GM19468 (cell line): ENCODE data around the gene KCNQ1OT1.

ENCODE experiments used
- ATAC-seq: cut with Tn5 transposase; IDR thresholded peaks from one replicate; pipeline ENCODE4 v1.9.1; 2021; ENCODE audit warnings: mild to moderate bottlenecking, moderate library complexity, moderate number of reproducible peaks; ENCODE audit not compliant: unreplicated experiment; ENCODE audit errors: extremely low read depth

The KCNQ1OT1 gene

GRCh38 chr11:2657697-2658284 lies 42.0 kb downstream of the KCNQ1OT1 start:
- ATAC-seq = no peak

- no peak for ATAC-seq
Observed at GRCh38 chr11:2656859-2657258, 42.9 kb downstream of the KCNQ1OT1 start.

- no peak for ATAC-seq
Observed at GRCh38 chr11:2655834-2656622, 43.8 kb downstream of the KCNQ1OT1 start.

DNA sequence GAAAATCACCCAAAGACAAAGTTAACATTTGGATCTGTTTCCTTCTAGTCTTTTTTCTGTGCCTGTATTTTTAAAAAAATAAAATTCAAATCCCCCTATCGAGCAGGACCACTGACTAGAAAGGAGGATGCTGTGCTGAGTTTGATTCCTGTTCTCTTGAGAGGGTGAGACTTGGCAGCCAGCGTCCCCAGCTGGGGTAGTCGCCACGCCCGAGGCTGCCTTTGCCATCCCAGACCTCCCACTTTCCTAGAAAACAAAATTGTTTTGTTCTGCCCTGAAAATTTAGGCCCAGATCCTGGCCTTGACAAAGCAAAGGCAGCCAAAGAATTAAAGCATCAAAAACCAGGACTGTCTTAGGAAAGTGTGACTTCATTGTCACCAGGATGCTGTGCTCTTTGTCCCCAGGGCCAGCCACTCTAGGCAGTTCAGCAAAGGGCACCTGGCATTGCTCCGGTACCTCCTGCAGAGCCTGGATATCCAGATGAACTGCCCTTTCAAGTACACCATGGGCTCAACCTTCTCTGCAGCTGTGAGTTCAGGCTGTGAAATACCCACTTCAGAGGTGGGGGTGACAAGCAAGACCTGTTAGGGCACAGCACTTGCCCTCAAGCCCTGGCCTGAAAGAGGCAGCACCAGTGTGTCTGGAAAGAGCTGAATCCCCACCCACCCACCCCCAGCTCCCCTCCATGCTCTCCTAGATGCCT lies 44.6 kb downstream of the KCNQ1OT1 start:
- ATAC-seq = no peak

DNA sequence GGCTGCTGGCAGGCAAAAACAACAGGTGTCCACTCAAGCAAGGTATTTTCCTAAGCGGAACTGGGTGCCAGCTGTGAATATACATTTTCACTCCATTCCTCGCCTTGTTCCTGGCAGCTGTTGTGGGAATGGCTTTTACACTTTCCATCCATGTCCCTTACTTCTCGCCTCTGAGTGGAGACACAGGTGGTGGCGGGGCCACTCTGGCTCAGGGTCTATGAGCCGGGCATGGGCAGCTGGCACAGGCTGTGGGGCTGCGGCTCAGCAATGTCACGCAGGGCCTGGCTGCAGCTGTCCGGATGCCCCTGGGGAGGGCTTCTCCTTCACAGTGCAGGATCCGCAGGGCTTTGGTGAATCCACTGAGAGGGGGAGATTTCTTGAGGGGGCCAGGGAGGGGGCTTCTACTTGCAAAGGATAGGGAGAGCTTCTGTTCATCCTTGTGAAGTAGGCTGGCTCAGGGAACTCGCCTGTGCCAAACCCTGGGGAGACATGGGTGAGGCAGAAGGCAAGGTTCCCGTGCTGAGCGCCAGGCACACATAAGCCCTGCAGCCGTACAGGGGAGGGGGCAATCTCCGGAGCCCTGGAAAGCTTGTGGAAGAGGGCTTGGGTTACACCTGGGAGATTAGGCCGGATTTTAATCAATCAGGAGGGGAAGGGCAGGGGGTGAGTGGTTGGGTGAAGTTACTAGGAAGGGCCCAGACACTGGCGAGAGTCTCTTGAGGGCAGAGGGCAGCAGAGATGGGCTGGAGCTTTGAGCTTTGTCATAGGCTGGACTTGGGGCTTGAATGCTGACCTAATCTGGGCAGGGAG lies 45.7 kb downstream of the KCNQ1OT1 start:
- no peak for ATAC-seq

DNA sequence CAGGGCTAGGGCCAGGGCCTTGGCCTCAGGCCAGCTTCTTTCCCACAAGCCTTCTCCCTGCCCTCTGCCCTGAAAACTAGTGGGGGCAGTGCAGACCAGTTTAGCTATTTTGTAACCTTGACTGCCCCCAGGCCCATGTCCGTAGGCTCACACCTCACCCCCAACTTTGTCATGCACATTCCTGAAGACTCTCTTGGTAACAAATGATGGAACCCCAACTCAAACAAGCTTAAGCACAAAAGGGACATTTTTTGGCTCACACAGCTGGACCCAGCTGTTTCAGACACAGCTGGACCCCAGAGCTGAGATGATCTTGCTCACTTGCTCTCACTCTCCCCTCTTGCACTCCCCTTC lies 46.6 kb downstream of the KCNQ1OT1 start:
- ATAC-seq = no peak

DNA sequence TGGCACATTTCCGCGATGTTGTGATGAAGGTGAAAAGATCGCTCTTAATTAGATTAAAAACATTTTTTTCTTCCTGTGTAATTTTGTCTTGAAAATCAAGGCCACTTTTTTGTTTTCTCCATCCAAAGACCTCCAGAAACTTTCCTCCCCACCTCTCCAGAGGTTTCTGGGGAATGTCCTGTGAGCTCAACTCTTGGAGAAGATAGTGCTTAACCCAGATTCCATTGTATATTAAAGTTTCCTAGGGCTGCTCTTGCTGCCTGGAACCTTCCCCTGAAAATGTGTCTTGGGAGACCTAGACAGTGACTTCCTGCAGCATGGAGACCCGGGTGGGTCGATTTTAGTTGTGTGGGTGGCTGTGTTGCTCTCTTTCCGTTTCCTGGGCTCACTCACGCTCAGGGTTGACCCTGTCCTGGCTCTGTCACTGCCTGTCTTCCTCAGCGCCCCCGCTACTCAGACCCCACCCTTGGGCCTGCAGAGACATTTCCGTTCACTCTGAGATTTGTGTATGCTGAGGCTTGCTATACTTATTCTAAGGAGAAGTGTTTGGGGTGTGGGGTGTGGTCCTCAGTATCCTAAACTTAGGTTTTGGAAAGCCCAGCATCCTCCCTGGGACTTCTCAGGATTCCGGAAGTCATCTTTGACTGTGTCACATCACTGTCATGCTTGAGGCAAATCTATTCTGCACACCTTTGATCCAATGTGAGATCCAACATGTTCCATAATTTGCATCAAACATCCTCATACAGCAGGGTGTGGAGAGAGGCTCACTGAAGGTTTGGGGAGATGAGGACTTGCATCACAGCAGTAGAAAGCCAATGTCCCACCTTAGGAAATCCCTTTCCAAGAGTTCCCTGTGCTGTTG lies 47.2 kb downstream of the KCNQ1OT1 start:
- no peak for ATAC-seq

DNA sequence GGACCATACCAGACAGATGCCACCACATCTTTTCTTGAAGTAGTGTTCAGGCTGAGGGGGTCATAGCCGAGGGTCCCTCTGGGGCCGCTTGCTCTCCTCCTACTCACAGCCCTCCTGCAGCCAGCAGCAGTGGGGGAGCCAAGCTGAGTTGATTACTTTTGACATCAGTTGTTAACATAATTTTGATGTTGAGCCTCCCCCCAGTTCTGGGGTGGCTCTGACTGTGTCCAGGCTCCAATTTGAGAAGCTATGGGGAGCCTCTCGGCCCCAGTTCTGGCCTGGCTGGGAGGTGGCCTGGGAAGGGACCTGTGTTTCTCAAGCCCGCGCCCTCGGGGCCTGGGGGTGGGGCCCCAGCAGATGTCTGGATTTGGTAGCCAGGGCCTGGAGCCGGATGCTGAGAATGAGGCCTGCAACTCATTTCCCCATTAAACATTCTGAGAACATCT lies 47.9 kb downstream of the KCNQ1OT1 start:
- no peak for ATAC-seq

- no peak for ATAC-seq
Observed at GRCh38 chr11:2651054-2651617, 48.7 kb downstream of the KCNQ1OT1 start.

DNA sequence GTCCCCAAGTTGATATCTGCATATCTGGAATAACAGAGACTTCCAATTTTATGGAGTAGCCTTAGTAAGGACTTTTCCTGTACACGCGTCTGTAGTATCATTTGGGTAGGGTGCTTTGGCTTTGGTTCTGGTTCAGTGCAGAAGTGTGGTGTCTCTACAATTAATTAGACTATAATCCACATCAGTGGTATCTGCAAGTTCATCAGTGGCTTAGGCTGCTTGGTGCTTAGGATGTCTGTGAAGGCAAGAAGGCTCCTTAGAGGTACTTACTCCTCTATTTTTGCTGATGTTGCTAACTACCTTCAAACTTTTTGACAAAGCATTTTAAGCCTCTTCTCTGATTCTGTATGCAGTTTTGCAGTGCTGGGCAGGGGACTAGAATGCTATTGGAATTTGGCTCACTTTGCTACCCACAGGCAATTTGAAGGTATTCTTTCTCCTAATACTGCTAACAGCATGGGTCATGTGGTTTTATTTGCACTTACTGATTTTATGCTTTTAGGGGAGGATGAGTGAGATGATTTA lies 49.4 kb downstream of the KCNQ1OT1 start:
- ATAC-seq = no peak

DNA sequence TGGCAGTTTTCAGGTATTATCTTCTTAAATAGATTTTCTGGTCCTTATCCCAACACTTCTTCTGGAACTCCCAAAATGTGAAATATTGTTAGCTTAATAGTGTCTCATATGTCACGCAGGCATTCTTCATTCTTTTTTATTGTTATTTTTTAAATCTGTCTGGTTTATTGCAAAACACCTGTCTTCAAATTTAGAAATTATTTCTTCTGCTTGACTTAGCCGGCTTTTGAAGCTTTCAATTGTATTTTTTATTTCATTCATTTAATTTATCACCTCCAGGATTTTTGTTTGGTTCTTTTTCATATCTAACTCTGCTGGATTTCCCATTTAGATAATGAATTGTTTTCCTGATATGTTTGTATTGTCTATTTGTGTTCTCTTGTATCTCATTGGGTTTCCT lies 49.9 kb downstream of the KCNQ1OT1 start:
- ATAC-seq = no peak

DNA sequence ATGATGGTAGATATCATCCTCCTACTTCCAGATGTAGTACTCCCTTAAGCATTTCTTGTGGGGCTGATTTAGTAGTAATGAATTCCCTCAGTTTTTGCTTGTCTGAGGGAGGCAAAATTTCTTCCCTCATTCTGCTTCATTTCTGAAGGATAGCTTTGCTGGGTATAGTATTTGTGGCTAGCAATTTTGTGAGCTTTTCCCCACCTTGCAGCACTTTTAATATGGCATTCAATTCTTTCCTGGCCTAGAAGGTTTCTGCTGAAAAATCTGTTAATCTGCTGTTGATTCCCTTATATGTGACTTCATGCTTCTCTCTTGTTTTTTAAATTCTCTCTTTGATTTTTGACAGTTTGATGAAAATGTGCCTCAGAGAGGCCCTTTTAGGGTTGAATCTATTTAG lies 50.4 kb downstream of the KCNQ1OT1 start:
- ATAC-seq = no peak

- no peak for ATAC-seq
Observed at GRCh38 chr11:2647953-2648352, 51.8 kb downstream of the KCNQ1OT1 start.

DNA sequence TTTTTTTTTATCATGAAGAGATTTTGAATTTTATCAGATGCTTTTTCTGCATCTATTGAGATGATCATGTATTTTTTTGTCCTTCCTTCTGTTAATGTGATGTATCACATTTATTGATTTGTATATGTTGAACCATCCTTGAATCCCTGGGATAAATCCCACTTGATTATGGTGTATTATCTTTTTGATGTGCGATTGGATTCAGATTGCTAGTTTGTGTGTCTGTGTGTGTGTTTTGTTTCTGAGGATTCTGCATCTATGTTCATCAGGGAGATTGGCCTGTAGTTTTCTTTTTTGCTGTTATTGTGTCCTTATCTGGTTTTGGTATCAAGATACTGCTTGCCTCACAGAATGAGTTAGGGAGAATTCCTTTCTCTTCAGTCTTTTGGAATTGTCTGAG lies 52.6 kb downstream of the KCNQ1OT1 start:
- no peak for ATAC-seq

DNA sequence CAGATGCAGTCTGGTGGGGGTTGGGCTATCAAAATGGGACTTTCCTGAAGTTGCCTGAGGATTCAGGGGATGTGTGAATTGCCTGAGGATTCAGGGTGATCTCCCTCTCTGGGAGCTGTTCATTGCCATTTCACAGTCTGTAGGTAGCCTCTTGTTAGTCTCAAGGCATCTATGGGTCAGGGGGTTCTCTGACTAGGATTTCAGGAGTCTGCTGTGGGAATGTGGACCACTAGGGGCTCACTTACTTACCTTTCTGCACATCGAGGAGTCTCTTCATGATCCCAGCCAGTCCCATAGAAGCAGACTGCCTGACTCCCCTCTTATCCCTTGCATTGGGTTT lies 54.0 kb downstream of the KCNQ1OT1 start:
- ATAC-seq = no peak

DNA sequence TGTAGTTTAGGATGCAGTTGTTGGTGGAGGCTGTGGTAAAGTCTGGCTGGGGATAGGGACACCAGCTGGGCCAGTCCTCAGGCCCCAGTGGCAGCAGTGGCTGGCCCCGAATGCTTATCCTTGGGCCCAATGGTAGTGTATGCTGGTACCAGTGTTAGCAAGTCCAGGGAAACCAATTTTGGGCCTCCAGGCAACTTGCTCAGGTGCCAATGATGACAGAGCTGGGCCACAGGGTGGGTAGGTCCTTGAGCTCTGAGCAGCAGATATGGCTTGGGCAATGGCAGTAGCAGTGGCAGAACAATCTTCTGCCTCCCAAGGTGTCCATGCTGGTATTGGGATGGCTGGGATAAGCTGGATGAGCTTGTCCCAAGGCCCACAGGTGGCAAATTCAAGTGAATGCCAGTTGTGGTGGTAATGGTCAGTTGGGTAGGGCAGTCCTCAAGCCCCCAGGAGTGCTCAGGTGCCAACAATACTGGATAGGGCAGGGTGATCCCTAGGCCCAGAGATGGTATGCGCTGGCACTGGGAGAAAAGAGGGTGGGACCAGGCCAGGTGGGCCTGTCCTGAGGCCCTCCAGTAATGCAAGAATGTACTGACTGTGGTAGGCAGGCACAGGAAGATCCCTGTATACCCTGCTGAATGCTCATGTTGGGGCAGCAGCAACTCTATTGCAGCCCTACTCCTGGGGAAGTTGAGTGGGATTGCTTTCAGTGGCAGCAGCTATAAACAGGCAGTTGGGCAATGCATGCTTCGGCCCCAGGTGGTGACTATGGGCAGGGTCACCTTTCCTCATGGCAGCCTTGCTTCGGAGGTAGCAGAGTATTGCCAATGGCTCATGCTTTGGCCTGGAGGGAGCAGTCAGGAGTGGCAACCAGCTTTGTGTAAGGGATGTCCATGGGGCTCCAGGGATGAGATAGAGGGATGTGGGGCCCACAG lies 54.7 kb downstream of the KCNQ1OT1 start:
- ATAC-seq = no peak

DNA sequence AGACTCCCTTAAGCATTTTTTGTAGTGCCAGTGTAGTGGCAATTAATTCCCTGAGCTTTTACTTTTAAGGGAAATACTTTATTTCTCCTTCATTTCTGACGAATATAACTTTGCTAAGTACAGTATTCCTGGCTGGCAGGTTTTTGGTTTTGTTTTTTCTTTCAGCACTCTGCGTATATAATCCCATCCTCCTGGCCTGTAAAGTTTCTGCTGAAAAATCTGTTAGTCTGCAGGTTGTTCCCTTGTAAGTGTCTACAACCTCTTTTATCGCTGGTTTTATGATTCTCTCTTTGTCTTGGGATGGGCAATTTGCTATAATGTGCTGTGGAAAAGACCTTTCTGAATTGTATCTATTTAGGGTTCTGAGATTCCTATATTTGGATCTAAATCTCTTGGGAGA lies 56.0 kb downstream of the KCNQ1OT1 start:
- no peak for ATAC-seq

DNA sequence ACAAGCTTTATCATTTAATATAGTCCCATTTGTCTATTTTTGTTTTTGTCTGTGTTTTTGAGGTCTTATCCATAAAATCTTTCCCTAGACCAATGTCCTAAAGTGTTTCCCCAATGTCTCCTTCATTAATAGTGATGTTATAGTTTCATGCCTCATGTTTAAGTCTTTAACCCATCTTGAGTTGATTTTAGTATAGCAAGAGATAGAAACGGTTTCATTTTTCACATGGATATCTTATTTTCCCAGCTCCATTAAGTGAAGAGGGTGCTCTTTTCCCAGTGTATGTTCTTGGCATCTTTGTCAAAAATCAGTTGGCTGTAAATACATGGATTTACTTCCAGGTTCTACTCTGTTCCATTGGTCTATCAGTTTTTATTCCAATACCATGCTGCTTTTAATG lies 58.2 kb downstream of the KCNQ1OT1 start:
- ATAC-seq = no peak
